HG03064 (cell line): ENCODE data around the gene LONRF2.
"Not testable (repeated sequence)": the region's sequence is repeated elsewhere in the genome, so short reads cannot be mapped to it uniquely, and the experiment has no call there.

Source experiments
- ATAC-seq: cut with Tn5 transposase; IDR thresholded peaks from one replicate; pipeline ENCODE4 v1.9.1; 2021; ENCODE audit warnings: low read depth; ENCODE audit not compliant: unreplicated experiment

Gene LONRF2

GRCh38 chr2:100256849-100257248, 65.5 kb downstream of the LONRF2 start:
- no peak for ATAC-seq

GRCh38 chr2:100256416-100256815, 65.9 kb downstream of the LONRF2 start:
- ATAC-seq, result no peak

GRCh38 chr2:100254646-100255210, 67.6 kb downstream of the LONRF2 start:
- ATAC-seq, result no peak

GRCh38 chr2:100253786-100254185, 68.5 kb downstream of the LONRF2 start:
- ATAC-seq, result no peak

- ATAC-seq, result no peak
These were observed 69.2 kb downstream of the LONRF2 start for GRCh38 chr2:100252811-100253698.

- no peak for ATAC-seq
These were observed 71.7 kb downstream of the LONRF2 start for GRCh38 chr2:100250645-100251044.

- ATAC-seq, result no peak
These were observed 73.3 kb downstream of the LONRF2 start for GRCh38 chr2:100248971-100249370.

- not testable (repeated sequence) for ATAC-seq
These were observed 73.7 kb downstream of the LONRF2 start for GRCh38 chr2:100248556-100248955.

GRCh38 chr2:100248044-100248330, 74.3 kb downstream of the LONRF2 start:
- ATAC-seq, result no peak

GRCh38 chr2:100247256-100248043, 74.9 kb downstream of the LONRF2 start:
- peak; percentile 73 for ATAC-seq

GRCh38 chr2:100246163-100247145, 75.8 kb downstream of the LONRF2 start:
- ATAC-seq, result no peak

GRCh38 chr2:100245681-100246080, 76.6 kb downstream of the LONRF2 start:
- ATAC-seq, result no peak

- no peak for ATAC-seq
These were observed 77.3 kb downstream of the LONRF2 start for GRCh38 chr2:100244881-100245605.

GRCh38 chr2:100243631-100244030, 78.7 kb downstream of the LONRF2 start:
- no peak for ATAC-seq

- no peak for ATAC-seq
These were observed 79.2 kb downstream of the LONRF2 start for GRCh38 chr2:100242891-100243619.

- no peak for ATAC-seq
These were observed 79.8 kb downstream of the LONRF2 start for GRCh38 chr2:100242476-100242875.

- no peak for ATAC-seq
These were observed 81.1 kb downstream of the LONRF2 start for GRCh38 chr2:100241236-100241635.

GRCh38 chr2:100240386-100240785, 81.9 kb downstream of the LONRF2 start:
- ATAC-seq, result no peak
